CD1c-positive myeloid dendritic cell (primary cell): ENCODE data around the gene MYADML2.
"Not testable (repeated sequence)": the region's sequence is repeated elsewhere in the genome, so short reads cannot be mapped to it uniquely, and the experiment has no call there.

Experiments used
- DNase-seq: peaks from one replicate; pipeline ENCODE4 v3.0.0-alpha.2; 2016; ENCODE audit errors: extremely low spot score

The MYADML2 gene

GRCh38 chr17:81959362-81960129 lies 12.5 kb upstream of the MYADML2 start:
- DNase-seq, result peak; percentile 88

DNA sequence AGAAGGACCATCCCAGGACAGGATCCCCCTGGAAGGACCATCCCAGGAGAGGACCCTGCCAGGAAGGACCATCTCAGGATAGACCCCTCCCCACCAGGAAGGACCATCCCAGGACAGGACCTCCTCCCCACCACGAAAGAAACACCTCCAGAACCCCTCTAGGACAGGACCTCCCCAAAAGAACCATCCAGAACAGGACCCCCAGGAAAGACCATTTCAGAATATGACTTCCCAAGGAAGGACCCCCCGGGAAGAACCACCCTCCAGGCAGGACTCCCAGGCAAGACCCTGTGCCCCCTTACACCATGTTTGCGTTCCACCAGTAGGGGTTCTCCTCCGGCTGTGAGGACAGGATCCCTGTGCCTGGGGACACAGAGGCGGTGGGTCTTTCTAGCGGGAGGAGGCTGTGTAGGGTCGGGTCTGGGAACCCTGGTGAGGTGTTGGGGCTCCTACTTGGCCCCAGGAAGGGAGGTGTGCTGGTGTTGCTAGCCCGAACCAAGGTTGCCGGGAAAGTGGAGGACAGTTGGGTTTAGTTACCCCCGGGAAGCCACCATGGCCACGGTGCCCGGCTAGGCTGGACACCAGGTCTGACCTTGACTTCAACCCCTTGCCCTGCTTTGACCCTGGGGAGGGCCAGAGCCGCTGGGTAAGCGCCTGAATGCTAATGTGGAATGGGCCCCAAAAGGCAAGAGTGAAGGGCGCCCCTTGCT lies 11.8 kb upstream of the MYADML2 start:
- DNase-seq, result no peak

DNA sequence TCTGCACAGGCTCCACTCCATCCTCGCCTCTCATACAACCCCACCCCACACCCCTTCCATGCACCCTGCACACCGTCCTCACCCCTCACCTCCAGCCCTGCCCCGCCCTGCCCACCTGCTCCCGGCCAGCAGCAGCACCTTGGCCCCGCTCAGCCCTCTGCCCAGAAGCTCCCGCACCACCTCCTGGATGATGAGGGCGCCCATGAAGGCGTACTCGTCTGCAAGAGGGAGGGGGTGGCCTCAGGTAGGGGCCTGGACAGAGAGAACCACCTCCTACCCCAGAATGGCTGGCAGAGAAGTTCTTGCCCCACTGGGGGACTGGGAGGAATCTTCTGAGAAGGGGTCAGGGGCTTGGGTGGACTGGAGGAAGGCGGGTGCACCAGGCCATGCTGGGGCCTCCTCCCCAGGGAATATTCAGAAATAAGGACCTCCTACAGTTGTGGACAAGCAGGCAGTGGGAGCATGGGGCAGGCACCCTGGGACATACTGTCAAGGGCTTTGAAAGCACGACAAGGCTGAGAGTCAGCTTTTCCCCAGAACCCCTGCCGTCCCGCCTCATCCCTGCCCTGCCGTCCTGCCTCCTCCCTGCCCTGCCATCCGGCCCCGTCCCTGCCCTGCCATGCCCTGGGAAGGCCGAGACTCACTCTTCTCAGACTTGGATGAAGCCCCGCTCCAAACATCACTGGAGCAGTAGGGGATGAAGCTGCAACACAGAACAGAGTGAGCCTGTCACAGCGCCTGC lies 10.8 kb upstream of the MYADML2 start:
- DNase-seq, result no peak

DNA sequence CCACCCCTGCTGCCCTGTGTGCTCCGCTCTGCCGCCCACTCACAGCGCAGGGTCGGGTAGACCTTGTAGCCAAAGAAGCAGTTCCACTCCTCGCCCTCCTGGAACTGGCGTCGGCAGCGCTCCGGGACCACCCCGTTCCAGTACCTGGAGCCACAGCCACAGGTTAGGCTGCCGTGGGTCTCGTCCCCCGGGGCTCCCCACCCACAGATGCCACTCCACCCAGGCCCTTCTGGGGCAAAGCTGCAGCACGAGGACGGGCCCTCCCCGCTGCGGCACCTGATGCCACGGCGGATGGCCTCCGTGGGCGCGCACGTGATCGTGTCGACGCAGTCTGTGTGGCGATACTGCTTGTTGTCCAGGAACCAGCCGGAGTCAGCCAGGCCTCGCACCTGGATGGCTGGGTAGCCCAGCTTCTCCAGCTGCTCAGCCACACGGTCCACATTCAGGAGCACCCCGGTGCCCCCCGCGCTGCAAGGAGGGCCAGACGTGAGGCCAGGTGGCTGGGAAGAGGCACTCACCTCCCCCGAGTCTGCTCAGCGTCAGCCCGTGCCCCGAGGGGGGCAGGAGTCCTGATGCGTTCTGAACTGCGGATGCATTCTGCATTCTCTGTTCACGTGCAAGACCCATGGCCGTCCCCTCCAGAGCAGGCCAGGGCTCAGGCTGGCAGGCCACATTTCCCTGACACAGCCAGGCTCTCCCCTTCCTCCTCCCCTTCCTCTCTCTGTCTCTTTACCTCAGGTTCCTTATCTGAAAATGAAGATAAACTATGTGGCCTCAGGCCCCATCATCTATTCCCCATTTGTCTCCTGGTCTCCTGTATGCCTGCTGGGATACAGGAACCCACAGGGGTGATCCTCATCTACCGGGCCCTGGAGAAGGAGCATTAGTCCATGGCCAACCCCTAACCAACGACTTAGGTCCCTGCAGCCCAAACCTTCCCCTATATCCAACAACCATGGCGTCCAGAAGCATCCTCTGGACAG lies 9.9 kb upstream of the MYADML2 start:
- DNase-seq, result no peak

DNA sequence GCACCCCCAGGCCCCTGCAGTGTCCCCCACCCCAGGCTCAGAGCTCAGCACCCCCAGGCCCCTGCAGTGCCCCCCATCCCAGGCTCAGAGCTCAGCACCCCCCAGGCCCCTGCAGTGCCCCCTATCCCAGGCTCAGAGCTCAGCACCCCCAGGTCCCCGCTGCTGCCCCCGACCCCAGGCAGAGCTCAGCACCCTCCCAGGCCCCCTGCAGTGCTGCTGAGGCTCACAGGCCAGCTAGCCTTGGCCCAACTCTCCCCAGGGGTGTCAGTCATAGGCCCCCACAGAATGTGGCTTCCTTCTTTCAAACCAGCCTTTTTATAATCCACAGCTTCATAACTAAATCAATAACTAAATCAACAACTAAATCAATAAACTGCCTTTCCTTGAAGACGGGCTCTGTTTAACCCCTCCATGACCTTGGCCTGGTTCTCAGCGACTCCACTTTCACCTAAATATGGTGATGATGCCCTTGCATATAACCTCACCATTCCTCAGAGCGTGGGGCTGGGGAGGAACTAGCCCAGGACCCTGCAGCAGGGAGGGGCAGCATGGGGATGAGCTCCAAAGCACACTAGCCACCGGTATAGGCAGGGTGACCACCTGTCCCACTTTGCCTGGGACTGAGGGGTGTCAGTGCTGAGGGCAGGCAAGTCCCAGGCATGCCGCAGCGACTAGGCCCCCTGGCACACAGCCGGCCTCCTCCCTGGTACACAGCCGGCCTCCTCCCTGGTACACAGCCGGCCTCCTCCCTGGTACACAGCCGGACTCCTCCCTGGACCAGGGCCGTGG lies 8.9 kb upstream of the MYADML2 start:
- no peak for DNase-seq

DNA sequence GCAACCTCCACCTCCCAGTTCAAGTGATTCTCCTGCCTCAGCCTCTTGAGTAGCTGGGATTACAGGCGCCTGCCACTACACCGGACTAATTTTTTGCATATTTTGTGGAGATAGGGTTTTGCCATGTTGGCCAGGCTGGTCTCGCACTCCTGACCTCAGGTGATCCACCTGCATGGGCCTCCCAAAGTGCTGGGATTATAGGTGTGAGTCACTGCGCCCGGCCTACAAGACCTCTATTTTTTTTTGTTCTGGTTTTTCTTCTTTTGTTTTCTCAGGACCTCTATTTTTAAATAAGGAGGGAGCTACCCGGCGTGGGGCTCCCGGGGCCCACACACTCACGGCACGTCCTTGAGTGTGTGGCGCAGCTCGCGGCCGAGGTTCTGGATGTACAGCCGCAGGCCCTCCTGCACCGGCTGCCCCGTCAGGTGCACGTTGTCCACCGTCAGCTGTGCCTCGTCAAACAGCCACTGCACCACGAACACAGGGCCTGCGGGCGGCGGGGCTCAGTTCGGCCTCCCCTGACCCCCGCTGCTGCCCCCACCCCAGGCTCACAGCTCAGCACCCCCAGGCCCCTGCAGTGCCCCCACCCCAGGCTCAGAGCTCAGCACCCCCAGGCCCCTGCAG lies 8.1 kb upstream of the MYADML2 start:
- DNase-seq, result no peak

GRCh38 chr17:81954131-81955057 lies 7.4 kb upstream of the MYADML2 start:
- DNase-seq, result no peak

DNA sequence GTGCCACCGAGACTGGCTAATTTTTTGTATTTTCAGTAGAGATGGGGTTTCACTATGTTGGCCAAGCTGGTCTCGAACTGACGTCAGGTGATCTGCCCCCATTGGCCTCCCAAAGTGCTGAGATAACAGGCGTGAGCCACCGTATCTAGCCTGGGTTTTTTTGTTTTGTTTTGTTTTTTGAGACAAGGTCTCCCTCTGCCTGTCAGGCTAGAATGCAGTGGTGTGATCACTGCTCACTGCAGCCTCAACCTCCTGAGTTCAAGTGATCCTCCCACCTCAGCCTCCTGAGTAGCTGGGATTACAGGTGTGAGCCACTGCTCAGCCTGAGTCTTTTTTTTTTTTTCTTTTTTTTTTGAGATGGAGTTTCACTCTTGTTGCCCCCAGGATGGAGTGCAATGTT lies 6.4 kb upstream of the MYADML2 start:
- DNase-seq, result not testable (repeated sequence)

DNA sequence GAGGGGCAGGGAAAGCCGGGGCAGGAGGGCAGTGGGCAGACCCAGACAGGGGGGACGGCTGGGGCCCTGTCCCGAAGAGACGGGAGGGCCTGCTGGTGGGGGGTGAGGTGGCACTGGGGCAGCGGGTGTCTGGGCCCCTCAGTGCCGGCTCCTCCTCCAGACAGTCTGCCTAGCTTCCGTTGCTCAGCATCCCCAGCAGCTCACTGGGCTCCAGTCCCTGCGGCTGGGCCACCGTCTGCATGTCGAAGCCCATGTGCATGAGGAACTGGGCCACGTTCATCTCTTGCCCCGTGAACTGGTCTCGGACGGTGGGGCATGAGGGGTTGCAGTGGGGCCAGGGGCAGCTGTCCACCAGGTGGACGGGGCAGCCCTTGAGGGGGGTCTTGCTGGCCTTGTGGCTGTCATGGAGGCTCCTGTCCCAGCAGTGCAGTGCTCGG lies 5.8 kb upstream of the MYADML2 start:
- DNase-seq, result no peak

GRCh38 chr17:81951785-81952684 lies 5.0 kb upstream of the MYADML2 start:
- DNase-seq, result no peak

DNA sequence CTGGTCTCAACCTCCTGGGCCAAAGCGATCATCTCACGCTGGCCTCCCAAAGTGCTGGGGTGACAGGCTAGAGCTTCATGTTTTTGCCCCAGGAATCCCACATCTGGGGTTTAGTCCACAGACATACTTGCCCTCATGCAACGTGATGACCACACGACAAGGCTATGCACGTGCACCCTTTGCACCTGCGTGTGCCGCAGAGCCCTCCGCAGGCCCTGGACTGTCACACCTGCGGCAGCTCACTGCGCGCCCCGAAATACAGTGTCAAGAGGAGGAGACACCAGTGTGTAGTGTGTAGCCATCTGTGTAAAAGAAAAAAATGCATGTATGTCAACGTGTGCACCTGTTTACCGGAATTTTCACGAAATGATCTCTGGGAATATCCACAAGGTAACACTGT lies 3.5 kb upstream of the MYADML2 start:
- DNase-seq, result no peak

DNA sequence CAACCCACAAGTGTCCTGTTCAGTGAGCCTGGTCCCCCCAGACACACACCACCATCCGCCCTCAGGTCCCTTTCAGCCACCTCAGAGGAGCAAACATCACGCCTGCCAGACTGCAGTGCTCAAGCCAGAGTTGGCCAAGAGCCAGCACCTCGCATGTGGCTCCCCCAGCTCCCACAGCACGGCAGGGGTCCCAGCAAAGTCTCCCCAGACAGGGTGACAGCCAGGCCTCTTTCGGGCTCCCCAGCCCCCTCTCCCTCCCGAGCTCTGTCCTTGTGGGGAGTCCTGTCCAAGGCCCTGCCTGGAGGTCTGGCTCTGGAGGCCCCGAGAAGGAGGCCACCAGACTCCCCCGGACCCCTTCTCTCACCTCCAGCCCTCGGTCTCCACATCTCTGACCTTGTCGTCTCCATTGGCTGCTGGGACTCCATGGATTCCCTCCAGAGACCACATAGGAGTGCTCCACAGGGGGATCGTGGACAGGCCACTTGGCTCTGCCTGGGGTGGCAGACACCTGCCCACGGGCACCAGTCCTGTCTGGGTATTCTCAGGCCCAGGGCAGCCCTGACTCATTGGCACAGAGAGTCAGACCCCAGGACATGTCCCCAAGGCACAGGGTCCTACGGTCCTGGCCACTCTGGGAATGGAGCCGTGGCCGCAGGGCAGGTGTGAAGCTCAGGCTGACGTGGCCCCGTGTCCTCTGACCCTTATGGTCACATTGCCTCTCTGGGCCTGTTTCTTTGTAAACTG lies 1.8 kb upstream of the MYADML2 start:
- DNase-seq, result no peak

DNA sequence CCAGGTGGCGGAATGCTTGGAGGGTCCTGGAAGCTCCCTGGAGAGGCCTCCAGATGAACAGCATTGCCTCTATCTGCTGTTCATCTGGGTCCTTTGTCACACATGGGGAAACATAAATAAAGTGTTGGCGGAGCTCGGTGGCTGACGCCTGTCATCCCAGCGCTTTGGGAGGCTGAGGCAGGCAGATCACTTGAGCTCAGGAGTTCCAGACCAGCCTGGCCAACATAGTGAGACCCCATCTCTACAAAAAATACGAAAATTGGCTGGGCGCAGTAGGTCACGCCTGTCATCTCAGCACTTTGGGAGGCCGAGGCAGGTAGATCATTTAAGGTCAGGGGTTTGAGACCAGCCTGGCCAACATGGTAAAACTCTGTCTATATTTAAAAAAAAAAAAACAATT lies 2.2 kb downstream of the MYADML2 start:
- DNase-seq, result no peak

- DNase-seq, result no peak
These were observed 4.9 kb downstream of the MYADML2 start for GRCh38 chr17:81942167-81942553.

- no peak for DNase-seq
These were observed 5.4 kb downstream of the MYADML2 start for GRCh38 chr17:81941484-81942166.
